Activated CD4-positive, alpha-beta T cell treated with anti-CD3 and anti-CD28 coated beads, Interleukin-2, amount 50 U/mL, for 24 hours (primary cell): Measurements from ENCODE around the gene SMARCA4.
"Not testable (repeated sequence)": the region's sequence is repeated elsewhere in the genome, so short reads cannot be mapped to it uniquely, and the experiment has no call there.

ENCODE experiments used
- DNase-seq, 2 donors: peaks; one replicate each; pipeline ENCODE4 v3.0.0-alpha.2; 2020; ENCODE audit warnings: low read depth in 1 of 2, low spot score in 1 of 2

Gene SMARCA4

GRCh38 chr19:11096210-11096841 lies 135.5 kb downstream of the SMARCA4 start:
- DNase-seq: no peak

GRCh38 chr19:11097367-11097766 lies 136.5 kb downstream of the SMARCA4 start:
- not testable (repeated sequence) for DNase-seq

- DNase-seq: no peak
These were observed 137.5 kb downstream of the SMARCA4 start for GRCh38 chr19:11098327-11098726.

- DNase-seq: no peak
These were observed 138.0 kb downstream of the SMARCA4 start for GRCh38 chr19:11098861-11099260.

- no peak for DNase-seq
These were observed 139.2 kb downstream of the SMARCA4 start for GRCh38 chr19:11100049-11100448.

GRCh38 chr19:11101057-11101456 lies 140.2 kb downstream of the SMARCA4 start:
- no peak for DNase-seq

GRCh38 chr19:11102944-11103343 lies 142.1 kb downstream of the SMARCA4 start:
- DNase-seq: no peak

GRCh38 chr19:11103667-11104066 lies 142.8 kb downstream of the SMARCA4 start:
- DNase-seq: not testable (repeated sequence)

GRCh38 chr19:11105014-11105636 lies 144.3 kb downstream of the SMARCA4 start:
- DNase-seq: no peak

- DNase-seq: no peak
These were observed 145.6 kb downstream of the SMARCA4 start for GRCh38 chr19:11106477-11106876.

- DNase-seq: no peak
These were observed 147.9 kb downstream of the SMARCA4 start for GRCh38 chr19:11108746-11109145.

- DNase-seq: no peak
These were observed 150.4 kb downstream of the SMARCA4 start for GRCh38 chr19:11111117-11111770.

- DNase-seq: no peak
These were observed 150.9 kb downstream of the SMARCA4 start for GRCh38 chr19:11111771-11112144.
